Hippocampal formation (tissue), 2 donors: ENCODE measurements around the gene VSIG4.
A peak's percentile ranks its signal among the peaks of the same experiment; 100 is the strongest.

ENCODE experiments used
- DNase-seq, 2 donors: peaks; one replicate each; lab custom pipeline; 2025; lab: John Stamatoyannopoulos, UW

VSIG4 gene

GRCh38 chrX:66023385-66024091 lies 16.3 kb downstream of the VSIG4 start:
- DNase-seq, result no peak

- DNase-seq, result no peak
Measured at GRCh38 chrX:66022632-66023384, 17.1 kb downstream of the VSIG4 start.

- DNase-seq, result no peak
Measured at GRCh38 chrX:66021765-66022631, 17.9 kb downstream of the VSIG4 start.

- no peak for DNase-seq
Measured at GRCh38 chrX:66021401-66021764, 18.5 kb downstream of the VSIG4 start.

- DNase-seq, result no peak
Measured at GRCh38 chrX:66020631-66021334, 19.1 kb downstream of the VSIG4 start.

- DNase-seq, result no peak
Measured at GRCh38 chrX:66019974-66020373, 19.9 kb downstream of the VSIG4 start.

- no peak for DNase-seq
Measured at GRCh38 chrX:66019310-66019652, 20.6 kb downstream of the VSIG4 start.

- no peak for DNase-seq
Measured at GRCh38 chrX:66018585-66019309, 21.1 kb downstream of the VSIG4 start.

GRCh38 chrX:66017659-66018170 lies 22.2 kb downstream of the VSIG4 start:
- no peak for DNase-seq

GRCh38 chrX:66016905-66017658 lies 22.8 kb downstream of the VSIG4 start:
- no peak for DNase-seq

GRCh38 chrX:66015900-66016689 lies 23.8 kb downstream of the VSIG4 start:
- no peak for DNase-seq

- DNase-seq, result peak in 1 of 2 donors; percentile 8
Measured at GRCh38 chrX:66015152-66015831, 24.6 kb downstream of the VSIG4 start.

GRCh38 chrX:66014556-66014955 lies 25.3 kb downstream of the VSIG4 start:
- no peak for DNase-seq

- no peak for DNase-seq
Measured at GRCh38 chrX:66014084-66014483, 25.8 kb downstream of the VSIG4 start.

- DNase-seq, result no peak
Measured at GRCh38 chrX:66013194-66013816, 26.6 kb downstream of the VSIG4 start.

GRCh38 chrX:66012094-66012534 lies 27.8 kb downstream of the VSIG4 start:
- no peak for DNase-seq

- DNase-seq, result no peak
Measured at GRCh38 chrX:66009231-66009845, 30.5 kb downstream of the VSIG4 start.
